Esophagus squamous epithelium (tissue), 4 donors: ENCODE results near the gene RAB6A.

Experiments used
- CTCF ChIP-seq, 6 experiments: fragments of 450-650 bp in 4 of 6; fragments of 200-600 bp in 2 of 6; sonication (generic) in 2 of 6; IDR thresholded peaks; one replicate each; pipeline ENCODE4 v1.5.1; 2016 to 2019; ENCODE audit warnings: antibody characterized with exemption in 6 of 6, mild to moderate bottlenecking in 4 of 6, moderate library complexity in 4 of 6
- POLR2A ChIP-seq, 4 donors: fragments of 450-650 bp; IDR thresholded peaks; one replicate each; pipeline ENCODE4 v1.6.1; 2017; ENCODE audit warnings: antibody characterized with exemption in 4 of 4, mild to moderate bottlenecking in 4 of 4, moderate library complexity in 3 of 4

GRCh38 chr11:73653996-73654395 is 106.9 kb downstream of the RAB6A start:
- no peak for TF ChIP-seq CTCF (IDR thresholded peaks at IDR 0.05)
- TF ChIP-seq POLR2A (IDR thresholded peaks at IDR 0.05), result no peak
